Measurements from ENCODE around the gene XYLT2.

XYLT2 gene

GRCh38 chr17:50350733-50351132 lies 4.8 kb downstream of the XYLT2 start:
- Histone ChIP-seq H3K27me3 (ENCODE audit: control insufficient read depth, insufficient read depth, low read length) (no peaks in the 10 kb centered on the region), H3K27ac (ENCODE audit: low read depth, low read length) (no peak overlapping the region), H3K4me1 (ENCODE audit: control insufficient read depth, insufficient read depth, low read length) (peaks cover 14% of the 10 kb centered on the region), H3K9ac (ENCODE audit: low read depth, low read length) (no peak overlapping the region), H3K36me3 (ENCODE audit: control insufficient read depth, insufficient read depth, low read length) (peaks cover 24% of the 10 kb centered on the region), H3K4me3 (ENCODE audit: low read depth, low read length) (no peak overlapping the region), H3K9me3 (ENCODE audit: control insufficient read depth, insufficient read depth, low read length) (no peaks in the 10 kb centered on the region)

- Histone ChIP-seq H3K36me3 (ENCODE audit: control insufficient read depth, insufficient read depth, low read length) (peaks cover 38% of the 10 kb centered on the region), H3K4me3 (ENCODE audit: low read depth, low read length) (no peak overlapping the region), H3K9me3 (ENCODE audit: control insufficient read depth, insufficient read depth, low read length) (no peaks in the 10 kb centered on the region), H3K9ac (ENCODE audit: low read depth, low read length) (no peak overlapping the region), H3K27me3 (ENCODE audit: control insufficient read depth, insufficient read depth, low read length) (no peaks in the 10 kb centered on the region), H3K4me1 (ENCODE audit: control insufficient read depth, insufficient read depth, low read length) (peaks cover 14% of the 10 kb centered on the region), H3K27ac (ENCODE audit: low read depth, low read length) (no peak overlapping the region)
Measured at GRCh38 chr17:50352072-50352692, 6.3 kb downstream of the XYLT2 start.

GRCh38 chr17:50352693-50353599 lies 7.0 kb downstream of the XYLT2 start:
- Histone ChIP-seq H3K27me3 (ENCODE audit: control insufficient read depth, insufficient read depth, low read length) (no peaks in the 10 kb centered on the region), H3K9me3 (ENCODE audit: control insufficient read depth, insufficient read depth, low read length) (no peaks in the 10 kb centered on the region), H3K27ac (ENCODE audit: low read depth, low read length) (no peak overlapping the region), H3K36me3 (ENCODE audit: control insufficient read depth, insufficient read depth, low read length) (peaks cover 43% of the 10 kb centered on the region), H3K4me3 (ENCODE audit: low read depth, low read length) (no peak overlapping the region), H3K9ac (ENCODE audit: low read depth, low read length) (no peak overlapping the region), H3K4me1 (ENCODE audit: control insufficient read depth, insufficient read depth, low read length) (peaks cover 6% of the 10 kb centered on the region)

GRCh38 chr17:50353600-50354195 lies 7.8 kb downstream of the XYLT2 start:
- H3K27me3 ChIP-seq (ENCODE audit: control insufficient read depth, insufficient read depth, low read length), result no peaks in the 10 kb centered on the region
- H3K4me3 ChIP-seq (ENCODE audit: low read depth, low read length), result no peak overlapping the region
- H3K27ac ChIP-seq (ENCODE audit: low read depth, low read length), result no peak overlapping the region
- no peaks in the 10 kb centered on the region for H3K9me3 ChIP-seq (ENCODE audit: control insufficient read depth, insufficient read depth, low read length)
- H3K4me1 ChIP-seq (ENCODE audit: control insufficient read depth, insufficient read depth, low read length), result no peaks in the 10 kb centered on the region
- H3K9ac ChIP-seq (ENCODE audit: low read depth, low read length), result no peak overlapping the region
- H3K36me3 ChIP-seq (ENCODE audit: control insufficient read depth, insufficient read depth, low read length), result peaks cover 48% of the 10 kb centered on the region

- Histone ChIP-seq H3K4me1 (ENCODE audit: control insufficient read depth, insufficient read depth, low read length) (no peaks in the 10 kb centered on the region), H3K9me3 (ENCODE audit: control insufficient read depth, insufficient read depth, low read length) (no peaks in the 10 kb centered on the region), H3K9ac (ENCODE audit: low read depth, low read length) (no peak overlapping the region), H3K27me3 (ENCODE audit: control insufficient read depth, insufficient read depth, low read length) (no peaks in the 10 kb centered on the region), H3K27ac (ENCODE audit: low read depth, low read length) (no peak overlapping the region), H3K4me3 (ENCODE audit: low read depth, low read length) (no peak overlapping the region), H3K36me3 (ENCODE audit: control insufficient read depth, insufficient read depth, low read length) (peaks cover 53% of the 10 kb centered on the region)
Measured at GRCh38 chr17:50354198-50354597, 8.3 kb downstream of the XYLT2 start.

- no peak overlapping the region for H3K4me3 ChIP-seq (ENCODE audit: low read depth, low read length)
- peaks cover 59% of the 10 kb centered on the region for H3K36me3 ChIP-seq (ENCODE audit: control insufficient read depth, insufficient read depth, low read length)
- H3K27me3 ChIP-seq (ENCODE audit: control insufficient read depth, insufficient read depth, low read length), result no peaks in the 10 kb centered on the region
- H3K9me3 ChIP-seq (ENCODE audit: control insufficient read depth, insufficient read depth, low read length), result no peaks in the 10 kb centered on the region
- H3K4me1 ChIP-seq (ENCODE audit: control insufficient read depth, insufficient read depth, low read length), result no peaks in the 10 kb centered on the region
- H3K9ac ChIP-seq (ENCODE audit: low read depth, low read length), result no peak overlapping the region
- no peak overlapping the region for H3K27ac ChIP-seq (ENCODE audit: low read depth, low read length)
Measured at GRCh38 chr17:50354776-50355175, 8.8 kb downstream of the XYLT2 start.

- H3K36me3 ChIP-seq (ENCODE audit: control insufficient read depth, insufficient read depth, low read length), result peaks cover 64% of the 10 kb centered on the region
Measured at GRCh38 chr17:50355336-50355700, 9.4 kb downstream of the XYLT2 start.

GRCh38 chr17:50355701-50356341 lies 9.9 kb downstream of the XYLT2 start:
- Histone ChIP-seq H3K27me3 (ENCODE audit: control insufficient read depth, insufficient read depth, low read length) (no peaks in the 10 kb centered on the region), H3K27ac (ENCODE audit: low read depth, low read length) (no peak overlapping the region), H3K9ac (ENCODE audit: low read depth, low read length) (no peak overlapping the region), H3K4me1 (ENCODE audit: control insufficient read depth, insufficient read depth, low read length) (no peaks in the 10 kb centered on the region), H3K9me3 (ENCODE audit: control insufficient read depth, insufficient read depth, low read length) (no peaks in the 10 kb centered on the region), H3K36me3 (ENCODE audit: control insufficient read depth, insufficient read depth, low read length) (peaks cover 68% of the 10 kb centered on the region), H3K4me3 (ENCODE audit: low read depth, low read length) (no peak overlapping the region)

More at GRCh38 chr17:50355336-50355700, 9.4 kb downstream of the XYLT2 start:
- no peaks in the 10 kb centered on the region for H3K9me3 ChIP-seq (ENCODE audit: control insufficient read depth, insufficient read depth, low read length)
- H3K4me1 ChIP-seq (ENCODE audit: control insufficient read depth, insufficient read depth, low read length), result no peaks in the 10 kb centered on the region
- H3K27me3 ChIP-seq (ENCODE audit: control insufficient read depth, insufficient read depth, low read length), result no peaks in the 10 kb centered on the region
- no peak overlapping the region for H3K4me3 ChIP-seq (ENCODE audit: low read depth, low read length)
- no peak overlapping the region for H3K27ac ChIP-seq (ENCODE audit: low read depth, low read length)
- H3K9ac ChIP-seq (ENCODE audit: low read depth, low read length), result no peak overlapping the region

GRCh38 chr17:50356418-50356817 lies 10.5 kb downstream of the XYLT2 start:
- Histone ChIP-seq H3K36me3 (ENCODE audit: control insufficient read depth, insufficient read depth, low read length) (peaks cover 72% of the 10 kb centered on the region), H3K27ac (ENCODE audit: low read depth, low read length) (no peak overlapping the region), H3K27me3 (ENCODE audit: control insufficient read depth, insufficient read depth, low read length) (no peaks in the 10 kb centered on the region), H3K9me3 (ENCODE audit: control insufficient read depth, insufficient read depth, low read length) (no peaks in the 10 kb centered on the region), H3K4me3 (ENCODE audit: low read depth, low read length) (no peak overlapping the region), H3K9ac (ENCODE audit: low read depth, low read length) (no peak overlapping the region), H3K4me1 (ENCODE audit: control insufficient read depth, insufficient read depth, low read length) (no peaks in the 10 kb centered on the region)

- Histone ChIP-seq H3K27ac (ENCODE audit: low read depth, low read length) (no peak overlapping the region), H3K36me3 (ENCODE audit: control insufficient read depth, insufficient read depth, low read length) (peaks cover 72% of the 10 kb centered on the region), H3K9me3 (ENCODE audit: control insufficient read depth, insufficient read depth, low read length) (no peaks in the 10 kb centered on the region), H3K27me3 (ENCODE audit: control insufficient read depth, insufficient read depth, low read length) (no peaks in the 10 kb centered on the region), H3K4me1 (ENCODE audit: control insufficient read depth, insufficient read depth, low read length) (peaks cover under 1% of the 10 kb centered on the region; the same call in 1 of the 2 replicates), H3K9ac (ENCODE audit: low read depth, low read length) (no peak overlapping the region), H3K4me3 (ENCODE audit: low read depth, low read length) (no peak overlapping the region)
Measured at GRCh38 chr17:50356892-50357510, 11.1 kb downstream of the XYLT2 start.

All from HUES48 (cell line).